B cell (primary cell): Measurements from ENCODE around the gene ABCG5. TPM values are rescaled to one million over a fixed set of nuclear protein-coding genes. Genes with fewer than 3 reads are reported as not detected.

Experiments
- ATAC-seq: fragments of 200-7000 bp; cut with Tn5 transposase; one replicate; pipeline ENCODE4 v1.10.0; 2021; ENCODE audit warnings: low read depth, mild to moderate bottlenecking, moderate number of reproducible peaks, moderate library complexity
- CTCF ChIA-PET: fragments of 350-600 bp; sonication (Branson Sonifier 250); formaldehyde crosslinking; loops from one replicate; lab custom pipeline; 2021; ENCODE audit warnings: antibody characterized with exemption, inconsistent platforms; lab: Charles Lee
- POLR2A ChIA-PET: fragments of 350-600 bp; sonication (Branson Sonifier 250); formaldehyde crosslinking; loops from one replicate; lab custom pipeline; 2021; ENCODE audit warnings: antibody characterized with exemption; lab: Charles Lee
- DNase-seq: peaks from one replicate; pipeline ENCODE4 v3.0.0; 2013
- H2AFZ ChIP-seq: 2 replicates; pipeline ENCODE4 v1.6.1; 2012; ENCODE audit warnings: mild to moderate bottlenecking, low read depth, low read length; ENCODE audit not compliant: insufficient read depth, poor library complexity, severe bottlenecking
- H3K27ac ChIP-seq, 2 donors: 1 replicate in 1 of 2; 2 replicates in 1 of 2; pipeline ENCODE4 v1.5.1; 2012 to 2013; ENCODE audit warnings: low read length in 2 of 2, mild to moderate bottlenecking in 2 of 2, moderate library complexity in 1 of 2
- H3K27me3 ChIP-seq, 4 experiments: fragments of 200-600 bp in 1 of 4; sonication (generic) in 1 of 4; replicated peaks in 1 of 4; 1 replicate in 2 of 4; 2 replicates in 2 of 4; pipeline versions ENCODE4 v1.6.1 to v1.7.0; 2013 to 2016; ENCODE audit warnings: low read length in 3 of 4, mild to moderate bottlenecking in 2 of 4, mixed read lengths in 1 of 4, moderate library complexity in 1 of 4; ENCODE audit not compliant: insufficient read depth in 4 of 4, control insufficient read depth in 3 of 4; ENCODE audit errors: control extremely low read depth in 1 of 4
- H3K36me3 ChIP-seq, 2 experiments: replicated peaks in 1 of 2; 1 replicate in 1 of 2; 2 replicates in 1 of 2; pipeline versions ENCODE4 v1.6.1 to v1.7.1; 2013; ENCODE audit warnings: low read length in 1 of 2; ENCODE audit not compliant: insufficient read depth in 2 of 2, control insufficient read depth in 1 of 2; ENCODE audit errors: control extremely low read depth in 1 of 2, extremely low read depth in 1 of 2
- H3K4me1 ChIP-seq, 2 donors: fragments of 200-600 bp in 1 of 2; sonication (generic) in 1 of 2; 1 replicate in 1 of 2; 2 replicates in 1 of 2; pipeline versions ENCODE4 v1.5.1 to v1.6.1; 2013 to 2017; ENCODE audit warnings: low read length in 2 of 2; ENCODE audit not compliant: control insufficient read depth in 2 of 2, insufficient read depth in 2 of 2
- H3K4me2 ChIP-seq: replicated peaks from 2 replicates; pipeline ENCODE3; 2012; ENCODE audit warnings: mild to moderate bottlenecking, low read depth, low read length; ENCODE audit not compliant: poor library complexity, severe bottlenecking
- H3K4me3 ChIP-seq, 5 experiments: fragments of 200-600 bp in 1 of 5; sonication (generic) in 1 of 5; 1 replicate in 3 of 5; 2 replicates in 2 of 5; pipeline versions ENCODE4 v1.5.1 to v1.7.0; 2011 to 2016; ENCODE audit warnings: low read length in 4 of 5, mild to moderate bottlenecking in 4 of 5, low read depth in 2 of 5, control low read depth in 1 of 5, moderate library complexity in 1 of 5; ENCODE audit not compliant: insufficient read depth in 1 of 5; ENCODE audit errors: control extremely low read depth in 1 of 5, extremely low read depth in 1 of 5
- H3K79me2 ChIP-seq: fragments of 200-600 bp; sonication (generic); one replicate; pipeline ENCODE4 v1.6.0; 2016; ENCODE audit warnings: low read length; ENCODE audit not compliant: control insufficient read depth, insufficient read depth
- H3K9ac ChIP-seq: fragments of 200-600 bp; sonication (generic); 2 replicates; pipeline ENCODE4 v1.6.1; 2017; ENCODE audit warnings: mild to moderate bottlenecking, low read length, moderate library complexity
- H3K9me3 ChIP-seq, 3 donors: one replicate each; pipeline versions ENCODE4 v1.6.1 to v1.7.1; 2013; ENCODE audit warnings: low read length in 2 of 3; ENCODE audit not compliant: control insufficient read depth in 2 of 3, insufficient read depth in 1 of 3; ENCODE audit errors: control extremely low read depth in 1 of 3
- H4K20me1 ChIP-seq: 2 replicates; pipeline ENCODE4 v1.6.0; 2012; ENCODE audit warnings: mild to moderate bottlenecking, low read length; ENCODE audit not compliant: insufficient read depth, control insufficient read depth, poor library complexity, severe bottlenecking
- H3K27ac Mint-ChIP-seq: one replicate; pipeline ENCODE4 v1.8.0; 2021; ENCODE audit warnings: mixed read lengths
- H3K27me3 Mint-ChIP-seq: one replicate; pipeline ENCODE4 v1.8.0; 2021; ENCODE audit warnings: mixed read lengths
- H3K4me1 Mint-ChIP-seq: one replicate; pipeline ENCODE4 v1.8.0; 2021; ENCODE audit warnings: mixed read lengths
- H3K4me3 Mint-ChIP-seq: one replicate; pipeline ENCODE4 v1.8.0; 2021; ENCODE audit warnings: mixed read lengths
- H3K9me3 Mint-ChIP-seq: one replicate; pipeline ENCODE4 v1.8.0; 2022; ENCODE audit warnings: mixed read lengths; ENCODE audit not compliant: insufficient read depth
- CTCF ChIP-seq: fragments of 200-600 bp; IDR thresholded peaks from one replicate; pipeline ENCODE4 v1.8.0; 2022; ENCODE audit warnings: antibody characterized with exemption, mild to moderate bottlenecking
- EZH2 ChIP-seq: IDR thresholded peaks from 2 replicates; pipeline ENCODE4 v1.6.1; 2012; ENCODE audit warnings: borderline replicate concordance, low read depth, mild to moderate bottlenecking, moderate library complexity, low read length; ENCODE audit not compliant: insufficient read depth, poor library complexity, severe bottlenecking
- WGBS: methylation state at CpG from one replicate; pipeline ENCODE4 v1.1.5; 2013; ENCODE audit warnings: missing lambda C conversion rate; ENCODE audit not compliant: insufficient coverage; 5-methylcytosine and 5-hydroxymethylcytosine counted together
- intact Hi-C: fragments of 100-400 bp; cut with micrococcal nuclease; formaldehyde crosslinking; loops from one replicate; pipeline ENCODE4 v1.10.0; 2022
- polyA plus RNA-seq: library from polyadenylated mRNA; depleted of rRNA; stranded (reverse); fragments of >200 nt; gene quantifications from 2 replicates; pipeline ENCODE4 v1.2.3, GENCODE V29; 2012
- total RNA-seq, 2 donors: library from RNA; stranded (reverse); fragments of 120-200 nt in 1 of 2; gene quantifications; 1 replicate in 1 of 2; 2 replicates in 1 of 2; pipeline versions ENCODE4 v1.2.3 to v1.2.4, GENCODE V29; 2013 to 2022

ABCG5 gene
- total and polyA plus RNA-seq, 2 donors (not counting 1 experiment from before 2014, with no cell fraction given) = not detected

- Histone ChIP-seq H3K4me2 (peak within 1 kb of the TSS; percentile 87), H3K27ac (peak within 1 kb of the TSS in 1 of 2 donors; percentile 69), H2AFZ (peak within 1 kb of the TSS; percentile 92), H3K27me3 (no peaks in the 10 kb centered on the region), H3K9ac (peak within 1 kb of the TSS; percentile 89), H3K4me3 (peak within 1 kb of the TSS; percentile 76 to 89 (median 82)), H3K79me2 (no peaks in the 10 kb centered on the region), H3K4me1 (peaks cover 0 to 11% of the 10 kb centered on the region in 2 donors), H3K36me3 (no peaks in the 10 kb centered on the region), H3K9me3 (no peaks in the 10 kb centered on the region), H4K20me1 (no peaks in the 10 kb centered on the region)
- DNase-seq = peak; percentile 83
- no peak for TF ChIP-seq EZH2
- TF ChIP-seq CTCF = no peak
- Mint-ChIP-seq H3K4me3 (peak within 1 kb of the TSS; percentile 98), H3K27ac (peak within 1 kb of the TSS; percentile 82), H3K9me3 (no peaks in the 10 kb centered on the region), H3K27me3 (peaks cover 16% of the 10 kb centered on the region), H3K4me1 (peaks cover 13% of the 10 kb centered on the region)
- peak; percentile 99 for ATAC-seq
- intact Hi-C loops = loop anchor here (2.0 to 5.0 kb wide), 4 partner anchors 223 to 1413 kb away; partner anchors contain the start of genes CAMKMT, COX7A2L, LRPPRC and PREPL
- POLR2A ChIA-PET = interaction anchor here (0.6 kb wide), 1 partner anchor 453 kb away, joined by 3 read pairs; no protein-coding TSS in a partner anchor
- CTCF ChIA-PET = interaction anchor here (1.0 kb wide), 1 partner anchor 60 kb away, joined by 3 read pairs; no protein-coding TSS in a partner anchor
- WGBS = 4% methylated on average over 22 of the region's 31 CpGs
These were observed 64.6 kb downstream of the ABCG5 start, which contains the start of gene DYNC2LI1 for GRCh38 chr2:43773876-43774613. TSS of gene DYNC2LI1 (plus strand) at chr2:43774039. CDS start at chr2:43774139, 100 bp downstream.

- H3K79me2 ChIP-seq = no peaks in the 10 kb centered on the region
- H3K9me3 ChIP-seq = peaks cover 0 to 4% (median 0%) of the 10 kb centered on the region in 3 donors
- ATAC-seq (no peak), DNase-seq (no peak)
- CTCF ChIA-PET = no interaction called here
- H3K4me3 Mint-ChIP-seq = no peak overlapping the region
- no peak overlapping the region for H3K27ac Mint-ChIP-seq
- no peaks in the 10 kb centered on the region for H4K20me1 ChIP-seq
- H3K4me3 ChIP-seq = no peak overlapping the region
- no peaks in the 10 kb centered on the region for H3K36me3 ChIP-seq
- TF ChIP-seq CTCF (no peak), EZH2 (no peak)
- no peak overlapping the region for H3K9ac ChIP-seq
- H3K4me1 Mint-ChIP-seq = no peaks in the 10 kb centered on the region
- H2AFZ ChIP-seq = no peak overlapping the region
- no peak overlapping the region for H3K4me2 ChIP-seq
- WGBS = 100% methylated on average over 2 of the region's 4 CpGs
- H3K27me3 ChIP-seq = no peaks in the 10 kb centered on the region
- H3K9me3 Mint-ChIP-seq = peaks cover 2% of the 10 kb centered on the region
- H3K27ac ChIP-seq = no peak overlapping the region
- POLR2A ChIA-PET = no interaction called here
- H3K4me1 ChIP-seq = no peaks in the 10 kb centered on the region
- intact Hi-C loops = no loop called here
- H3K27me3 Mint-ChIP-seq = peaks cover 18% of the 10 kb centered on the region
These were observed 72.6 kb downstream of the ABCG5 start for GRCh38 chr2:43766006-43766405.
